Skin of body (tissue), 2 donors: Measurements from ENCODE around the gene BRD4. TPM values are rescaled to one million over a fixed set of nuclear protein-coding genes. Genes with fewer than 3 reads are reported as not detected.
"Not testable (repeated sequence)": the region's sequence is repeated elsewhere in the genome, so short reads cannot be mapped to it uniquely, and the experiment has no call there.

ENCODE experiments used
- DNase-seq: peaks from one replicate; lab custom pipeline; 2025; lab: John Stamatoyannopoulos, UW
- total RNA-seq: library from RNA; depleted of rRNA; stranded (reverse); fragments of >200 nt; gene quantifications from one replicate; pipeline ENCODE4 v1.2.3, GENCODE V29; 2014

The BRD4 gene
- total RNA-seq = 23.1 TPM

GRCh38 chr19:15332311-15332996 lies at the start of gene BRD4:
BRD4 (minus strand) TSS chr19:15332539; CDS start chr19:15273099, 59,440 bp downstream.
- DNase-seq = peak; percentile 39

GRCh38 chr19:15381864-15382263 lies 49.5 kb upstream of the BRD4 start:
- DNase-seq = no peak

- DNase-seq = no peak
These were observed 49.1 kb upstream of the BRD4 start for GRCh38 chr19:15381429-15381828.

- DNase-seq = peak; percentile 14
These were observed 47.8 kb upstream of the BRD4 start for GRCh38 chr19:15379999-15380647.

- peak; percentile 98 for DNase-seq
These were observed 47.0 kb upstream of the BRD4 start, which contains the start of gene AKAP8 for GRCh38 chr19:15379083-15379998. AKAP8 (minus strand) TSS chr19:15379787; CDS start chr19:15379731, 56 bp downstream.

GRCh38 chr19:15378534-15379082 lies 46.3 kb upstream of the BRD4 start:
- peak; percentile 58 for DNase-seq

- DNase-seq = no peak
These were observed 42.6 kb upstream of the BRD4 start for GRCh38 chr19:15374796-15375440.

- no peak for DNase-seq
These were observed 41.8 kb upstream of the BRD4 start for GRCh38 chr19:15374105-15374651.

GRCh38 chr19:15373644-15374043 lies 41.3 kb upstream of the BRD4 start:
- no peak for DNase-seq

GRCh38 chr19:15372891-15373301 lies 40.6 kb upstream of the BRD4 start:
- DNase-seq = no peak

- DNase-seq = no peak
These were observed 40.1 kb upstream of the BRD4 start for GRCh38 chr19:15372470-15372869.

- DNase-seq = no peak
These were observed 39.5 kb upstream of the BRD4 start for GRCh38 chr19:15371786-15372380.

GRCh38 chr19:15371119-15371518 lies 38.8 kb upstream of the BRD4 start:
- DNase-seq = no peak

- no peak for DNase-seq
These were observed 37.2 kb upstream of the BRD4 start for GRCh38 chr19:15369594-15369891.

GRCh38 chr19:15368798-15369593 lies 36.7 kb upstream of the BRD4 start:
- DNase-seq = no peak

GRCh38 chr19:15368051-15368632 lies 35.8 kb upstream of the BRD4 start:
- no peak for DNase-seq

- DNase-seq = no peak
These were observed 35.1 kb upstream of the BRD4 start for GRCh38 chr19:15367439-15367838.

- DNase-seq = no peak
These were observed 32.9 kb upstream of the BRD4 start for GRCh38 chr19:15365264-15365663.

GRCh38 chr19:15363791-15364190 lies 31.5 kb upstream of the BRD4 start:
- not testable (repeated sequence) for DNase-seq
